ENCODE measurements around the gene MRPL23.
"Not testable (repeated sequence)": the region's sequence is repeated elsewhere in the genome, so short reads cannot be mapped to it uniquely, and the experiment has no call there.

MRPL23 gene

DNA sequence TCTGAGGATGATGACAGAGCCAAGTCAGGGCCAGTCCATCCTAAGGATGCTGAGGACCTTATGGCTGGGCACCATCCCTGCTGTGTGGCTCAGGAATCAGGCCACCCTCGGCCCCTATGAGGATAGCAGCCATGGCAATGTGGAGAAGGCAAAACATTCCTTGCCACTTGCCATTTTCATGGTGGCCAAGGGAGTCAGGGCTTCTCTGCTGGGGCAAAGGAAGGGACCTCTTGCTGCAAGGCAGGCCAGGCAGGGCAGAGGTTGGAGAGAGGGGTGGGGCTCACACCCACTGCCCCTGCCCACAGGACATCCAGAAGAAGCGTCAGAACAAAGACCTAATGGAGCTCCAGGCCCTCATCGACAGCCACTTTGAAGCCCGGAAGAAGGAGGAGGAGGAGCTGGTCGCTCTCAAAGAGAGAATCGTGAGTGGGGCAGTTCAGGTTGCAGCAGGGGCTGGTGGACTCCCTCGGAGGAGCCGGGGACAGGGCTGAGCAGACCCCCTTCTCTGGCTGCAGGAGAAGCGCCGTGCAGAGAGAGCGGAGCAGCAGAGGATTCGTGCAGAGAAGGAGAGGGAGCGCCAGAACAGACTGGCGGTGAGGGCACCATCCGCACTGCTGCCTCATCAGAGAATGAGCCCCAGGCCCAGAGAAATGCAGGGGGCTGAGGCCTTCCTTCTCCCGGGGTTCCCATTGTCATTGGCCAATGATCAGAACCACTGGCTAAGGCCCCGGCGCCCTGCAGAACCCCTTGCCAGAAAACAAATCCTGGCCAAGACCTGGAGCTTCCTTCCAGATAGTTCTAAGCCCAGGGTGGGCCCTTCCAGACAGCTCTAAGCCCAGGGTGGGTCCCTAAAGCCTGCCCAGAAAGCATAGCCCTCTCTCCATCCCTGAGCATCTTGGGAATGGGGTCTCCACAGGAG lies 13.5 kb upstream of the MRPL23 start:
- no peak for DNase-seq (ENCODE audit: low spot score)

DNA sequence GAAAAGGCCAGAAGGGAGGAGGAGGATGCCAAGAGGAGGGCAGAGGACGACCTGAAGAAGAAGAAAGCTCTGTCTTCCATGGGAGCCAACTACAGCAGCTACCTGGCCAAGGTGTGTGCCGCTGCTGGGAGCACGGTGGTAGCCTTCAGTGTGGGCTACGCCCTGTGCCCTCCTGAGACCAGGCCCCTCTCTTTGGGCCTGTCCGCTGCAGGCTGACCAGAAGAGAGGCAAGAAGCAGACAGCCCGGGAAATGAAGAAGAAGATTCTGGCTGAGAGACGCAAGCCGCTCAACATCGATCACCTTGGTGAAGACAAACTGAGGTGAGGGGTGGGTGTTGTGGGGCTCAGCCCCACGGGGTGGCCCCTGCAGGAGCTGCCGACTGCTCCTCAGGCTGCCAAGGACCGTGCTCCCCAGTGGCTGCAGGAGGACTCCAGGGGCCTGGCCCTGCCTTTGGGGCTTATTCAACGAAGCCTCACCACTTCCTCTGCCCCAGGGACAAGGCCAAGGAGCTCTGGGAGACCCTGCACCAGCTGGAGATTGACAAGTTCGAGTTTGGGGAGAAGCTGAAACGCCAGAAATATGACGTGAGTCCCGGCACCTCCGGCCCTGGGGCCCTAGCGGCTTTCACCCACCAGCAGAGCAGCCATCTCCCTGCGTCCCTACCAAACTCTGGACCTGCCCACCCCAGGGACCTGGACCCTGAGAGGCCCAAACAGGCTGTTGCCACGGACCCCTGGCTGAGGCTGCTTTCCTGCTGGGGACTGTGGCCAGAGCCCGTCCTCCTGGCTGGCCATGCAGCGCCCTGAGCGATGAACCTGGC lies 12.6 kb upstream of the MRPL23 start:
- no peak for DNase-seq (ENCODE audit: low spot score)

DNA sequence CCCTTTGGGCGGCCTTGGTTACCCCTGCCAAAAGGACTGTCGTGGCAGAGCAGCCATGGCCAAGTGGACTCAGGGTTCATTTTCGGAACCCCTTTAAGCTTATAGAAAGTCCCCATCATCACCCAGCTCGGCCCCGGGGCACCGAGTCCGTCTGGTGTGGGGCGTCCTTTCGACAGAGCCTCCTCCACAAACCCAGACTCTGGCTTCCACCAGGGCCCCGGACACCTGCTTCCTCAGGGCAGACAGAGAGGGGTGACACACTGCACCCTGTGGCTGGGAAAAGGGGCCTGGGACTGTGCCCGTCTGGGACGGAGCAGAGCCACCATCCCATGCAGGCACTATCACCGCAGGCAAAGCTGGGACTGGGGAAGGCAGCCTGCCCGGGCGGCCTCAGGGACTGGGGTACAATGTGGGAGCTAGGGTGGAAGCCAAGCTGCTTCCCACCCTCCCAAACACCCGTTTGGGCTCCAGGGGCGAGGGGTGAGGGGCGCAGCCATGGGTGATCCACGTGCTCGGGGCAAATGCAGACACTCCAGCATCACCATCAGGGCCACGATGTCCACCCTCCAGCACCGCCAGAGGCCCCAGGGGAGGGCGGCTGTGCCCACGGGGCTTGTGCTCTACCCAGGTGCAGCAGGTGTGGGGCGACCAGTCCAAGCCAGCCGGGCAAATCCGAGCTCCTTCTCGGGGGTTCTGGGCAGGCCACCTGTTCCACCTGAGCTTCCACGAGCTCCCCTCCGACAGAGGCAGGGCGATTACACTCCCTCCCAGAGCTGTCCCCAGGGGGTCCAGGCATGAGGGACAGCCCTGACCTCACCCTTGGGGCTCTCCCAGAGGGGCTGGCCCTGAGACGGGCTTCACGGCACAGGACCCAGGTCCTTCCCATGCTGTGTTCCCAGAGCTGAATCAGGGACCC lies 11.7 kb upstream of the MRPL23 start:
- no peak for DNase-seq (ENCODE audit: low spot score)

DNA sequence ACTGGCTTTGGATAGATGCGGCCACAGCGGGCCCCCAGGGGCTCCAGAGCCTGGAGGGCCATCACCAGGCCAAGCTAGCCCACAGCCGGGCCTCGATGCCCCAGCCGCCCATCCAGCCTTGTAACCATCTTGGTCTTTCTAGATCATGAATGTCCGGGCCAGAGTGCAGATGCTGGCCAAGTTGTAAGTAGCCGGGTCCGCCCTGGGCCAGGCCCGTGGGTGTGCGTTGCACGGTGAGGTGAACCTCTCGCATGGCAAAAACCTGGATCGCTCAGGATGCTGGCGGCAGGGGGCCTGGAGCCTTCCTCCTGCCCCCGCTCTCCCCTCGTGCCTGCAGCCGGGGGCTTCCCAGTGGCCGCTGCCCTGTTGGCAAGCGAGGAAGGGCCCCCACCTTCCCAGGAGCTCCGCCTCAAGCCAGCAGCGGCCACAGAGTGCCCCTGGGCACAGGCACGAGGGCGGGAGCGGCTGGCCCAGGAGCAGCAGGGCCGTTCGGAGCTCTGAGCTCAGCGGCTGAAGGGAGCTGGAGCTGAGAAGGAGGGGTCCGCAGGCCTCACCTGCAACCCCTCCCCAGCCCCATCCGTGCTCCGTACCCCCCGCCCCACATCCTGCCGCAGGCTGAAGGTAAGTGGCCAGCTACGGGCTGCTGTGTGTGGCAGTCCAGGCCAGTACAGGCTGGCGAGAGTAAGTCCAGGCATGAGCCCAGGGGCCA lies 10.9 kb upstream of the MRPL23 start:
- DNase-seq (ENCODE audit: low spot score), result no peak

DNA sequence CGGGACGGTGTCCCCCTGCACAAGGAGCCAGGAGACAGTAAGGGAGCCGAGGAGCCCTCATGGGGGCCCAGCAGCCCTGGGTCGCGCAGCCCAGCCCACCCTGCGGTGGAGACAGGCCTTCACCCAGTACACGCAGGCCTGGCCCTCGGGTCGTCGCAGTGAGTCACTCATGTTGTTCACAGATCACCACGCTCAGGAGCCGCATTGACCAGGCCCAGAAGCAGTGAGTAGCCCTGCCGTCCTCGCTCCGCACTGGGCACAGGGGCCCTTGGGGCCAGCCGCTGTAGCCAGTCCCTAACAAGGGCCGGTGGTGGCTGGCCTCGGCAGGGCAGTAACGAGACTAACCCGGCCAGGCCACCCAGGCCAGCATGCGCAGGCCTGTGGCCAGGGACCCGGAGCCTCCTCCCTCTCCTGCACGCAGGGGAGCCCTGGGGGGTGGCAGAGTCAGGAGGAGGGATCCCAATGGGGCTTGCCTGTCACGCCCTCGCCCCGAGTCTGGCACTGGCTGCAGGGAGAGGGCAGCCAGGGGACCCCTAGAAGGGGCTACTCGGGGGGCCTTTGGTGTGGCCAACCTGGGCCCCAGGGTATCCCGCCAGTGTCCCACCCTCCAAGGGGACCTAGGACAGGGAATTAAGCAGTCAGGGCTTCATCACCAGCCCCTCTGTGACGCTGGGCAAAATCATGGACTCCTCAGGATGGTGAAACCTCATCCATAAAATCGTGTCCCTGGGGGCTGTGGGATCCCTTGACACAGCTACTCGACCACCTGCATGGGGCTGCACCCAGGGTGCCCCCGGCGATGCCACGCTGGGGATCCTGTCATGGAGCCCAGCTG lies 10.1 kb upstream of the MRPL23 start:
- DNase-seq (ENCODE audit: low spot score), result no peak

DNA sequence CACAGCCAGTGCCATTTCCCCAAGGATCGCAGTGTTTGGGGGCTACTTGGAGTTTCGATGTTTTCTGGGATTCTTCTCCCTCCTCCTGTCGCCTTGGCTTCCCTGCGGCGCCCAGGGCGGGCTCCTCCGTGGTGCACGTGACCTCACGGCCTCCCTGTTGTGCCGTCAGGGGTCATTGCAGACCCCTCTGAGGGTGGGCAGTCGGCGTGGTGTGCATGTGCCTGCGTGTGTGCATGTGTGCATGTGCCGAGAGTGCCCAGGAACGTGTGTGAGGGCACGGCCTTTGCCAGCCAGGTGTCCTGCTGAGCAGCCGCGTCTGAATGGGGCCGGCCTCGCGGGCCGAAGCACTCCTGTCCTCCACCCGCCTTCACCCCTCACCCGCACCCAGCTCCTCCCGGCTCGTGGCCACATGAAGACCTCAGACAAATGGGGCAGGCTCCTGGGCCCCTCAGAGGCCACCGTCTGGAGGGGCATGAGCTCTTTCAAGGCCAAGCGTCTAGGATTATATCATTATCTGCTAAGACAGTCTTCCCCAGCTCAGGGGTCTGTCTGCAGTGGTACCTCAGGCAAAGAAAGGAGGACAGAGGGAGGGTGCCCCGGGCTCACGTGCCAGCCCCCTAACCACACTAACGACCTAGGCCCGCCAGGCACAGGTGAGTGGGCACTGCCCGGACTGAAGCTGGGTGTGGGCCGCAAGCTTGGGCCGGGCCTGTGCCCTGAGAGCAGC lies 9.4 kb upstream of the MRPL23 start:
- no peak for DNase-seq (ENCODE audit: low spot score)

DNA sequence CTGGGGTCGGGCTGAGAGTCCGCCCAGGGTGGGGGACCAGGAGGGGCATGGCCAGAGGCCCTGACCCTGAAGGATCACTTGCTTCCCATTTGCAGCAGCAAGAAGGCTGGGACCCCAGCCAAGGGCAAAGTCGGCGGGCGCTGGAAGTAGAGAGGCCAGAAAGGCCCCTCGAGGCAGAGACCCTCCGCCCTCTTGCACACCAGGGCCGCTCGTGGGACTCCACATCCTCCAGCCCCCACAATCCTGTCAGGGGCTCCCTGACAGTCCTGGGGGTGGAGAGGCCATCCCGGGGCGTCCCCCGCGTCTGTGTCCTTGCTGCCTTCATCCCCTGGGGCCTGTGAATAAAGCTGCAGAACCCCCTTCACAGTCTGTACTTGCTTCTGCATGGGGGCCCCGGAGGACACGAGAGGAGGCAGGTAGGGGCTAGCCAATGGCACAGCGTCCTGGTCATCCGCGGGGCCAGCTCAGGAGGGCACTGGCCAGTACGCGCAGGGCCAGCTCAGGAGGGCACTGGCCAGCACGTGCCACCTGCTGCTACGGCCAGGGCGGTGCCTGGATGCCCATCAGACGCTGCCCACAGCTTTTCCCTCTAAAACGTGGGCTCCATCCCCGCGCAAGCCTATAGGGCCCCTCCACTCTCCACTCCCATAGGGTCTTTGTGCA lies 8.7 kb upstream of the MRPL23 start:
- DNase-seq (ENCODE audit: low spot score), result no peak

DNA sequence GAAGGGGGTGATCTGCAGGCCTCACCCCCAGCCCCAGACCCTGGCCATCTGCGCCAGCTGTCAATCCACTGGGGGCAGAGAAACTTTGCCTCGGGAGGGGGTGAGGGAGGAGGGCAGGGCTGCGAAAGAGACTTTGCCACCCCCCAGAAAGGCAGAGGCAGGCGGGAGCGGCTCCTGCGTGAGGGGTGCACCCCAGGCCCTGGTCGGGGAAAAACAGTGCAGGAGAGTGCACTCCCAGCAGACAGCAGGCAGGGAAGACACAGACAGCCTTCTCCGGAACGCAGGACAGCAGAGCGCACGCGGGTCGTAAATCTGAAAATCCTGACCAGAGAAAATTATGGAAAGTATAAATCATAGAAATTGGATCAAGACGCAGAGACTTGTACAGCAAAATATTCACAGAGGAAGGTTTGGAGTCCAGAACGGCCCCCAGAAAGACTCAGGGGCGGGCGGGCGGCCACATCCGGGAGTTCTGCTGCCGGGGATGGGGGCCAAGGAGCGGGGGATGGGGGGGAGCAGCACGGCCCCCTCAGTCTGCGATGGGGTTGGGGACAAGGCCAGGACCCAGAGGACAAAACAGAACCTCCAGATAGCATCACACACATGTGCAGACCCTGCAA lies 8.0 kb upstream of the MRPL23 start:
- DNase-seq (ENCODE audit: low spot score), result no peak

DNA sequence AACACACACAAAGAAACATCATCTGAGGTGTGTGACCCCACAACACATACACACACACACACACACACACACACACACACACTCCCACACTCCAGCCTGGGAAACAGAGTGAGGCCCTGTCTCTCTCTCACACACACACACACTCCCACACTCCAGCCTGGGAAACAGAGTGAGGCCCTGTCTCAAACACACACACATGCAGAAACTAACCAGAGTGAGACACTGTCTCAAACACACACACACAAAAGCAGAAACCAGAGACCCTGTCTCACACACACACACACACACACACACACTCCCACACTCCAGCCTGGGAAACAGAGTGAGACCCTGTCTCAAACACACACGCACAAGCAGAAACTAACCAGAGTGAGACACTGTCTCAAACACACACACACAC lies 7.3 kb upstream of the MRPL23 start:
- DNase-seq (ENCODE audit: low spot score), result not testable (repeated sequence)

DNA sequence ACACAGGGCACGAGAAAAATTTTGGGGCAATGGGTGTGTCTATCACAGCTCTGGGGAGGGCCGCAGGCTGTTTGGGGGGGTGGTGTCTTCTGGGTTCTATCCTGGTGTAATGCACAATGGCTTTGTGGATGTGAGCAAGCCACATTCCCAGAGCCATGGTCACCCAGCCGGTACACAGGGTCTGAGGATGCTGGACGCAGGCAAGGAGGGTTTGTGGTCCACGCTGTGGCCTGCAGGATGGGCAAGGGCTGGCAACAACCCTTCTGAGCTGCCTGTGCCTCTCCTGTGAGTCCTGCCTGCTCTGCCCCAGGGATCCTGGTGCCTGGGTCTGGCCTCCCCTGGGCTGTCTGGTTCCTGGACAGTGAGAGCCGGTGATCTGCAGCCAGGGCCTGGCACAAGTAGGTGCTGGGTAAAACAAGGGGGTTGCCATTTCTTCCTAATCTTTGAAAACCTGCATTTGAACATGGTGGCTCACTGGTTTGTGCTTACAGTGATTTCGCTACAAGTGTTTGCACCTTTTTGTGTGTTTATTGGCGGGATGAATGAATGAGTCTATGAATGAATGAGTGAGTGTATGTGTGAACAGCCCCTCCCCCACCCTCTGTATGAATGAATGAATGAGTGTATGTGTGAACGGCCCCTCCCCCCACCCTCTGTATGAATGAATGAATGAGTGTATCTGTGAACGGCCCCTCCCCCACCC lies 4.4 kb upstream of the MRPL23 start:
- DNase-seq (ENCODE audit: low spot score), result no peak

DNA sequence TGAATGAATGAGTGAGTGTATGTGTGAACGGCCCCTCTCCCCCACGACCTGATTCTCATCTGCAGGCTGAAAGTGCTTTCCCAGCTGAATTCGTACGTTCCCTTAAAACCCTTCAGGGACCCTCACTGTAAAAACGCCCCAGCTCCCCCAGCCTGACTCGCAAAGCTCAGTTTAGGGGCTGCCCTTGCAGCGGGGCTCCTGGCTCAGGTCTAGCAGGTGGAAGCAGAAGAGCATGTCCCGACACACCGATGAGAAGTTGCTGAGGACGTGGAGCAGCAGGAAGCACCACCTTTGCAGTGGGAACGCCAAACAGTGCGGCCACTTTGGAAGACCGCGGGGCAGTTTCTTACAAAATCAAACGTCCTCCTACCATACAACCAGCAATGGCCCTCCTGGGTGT lies 3.6 kb upstream of the MRPL23 start:
- DNase-seq (ENCODE audit: low spot score), result no peak

DNA sequence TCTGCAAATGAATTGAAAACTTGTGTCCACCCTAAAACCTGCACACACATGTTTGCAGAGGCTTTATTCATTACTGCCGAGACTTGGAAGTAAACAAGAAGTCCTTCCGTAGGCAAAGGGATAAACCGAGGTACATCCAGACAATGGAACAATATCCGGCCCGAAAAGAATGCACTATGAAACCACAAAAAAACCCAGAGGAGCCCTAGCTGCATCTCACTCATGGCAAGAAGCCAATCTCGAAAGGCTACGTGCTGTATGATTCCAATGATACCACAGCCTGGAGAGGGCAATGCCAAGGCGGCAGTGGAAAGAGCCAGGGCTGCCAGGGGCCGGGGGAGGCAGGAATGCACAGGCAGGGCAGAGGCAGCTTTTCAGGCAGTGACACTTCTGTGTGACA lies 3.2 kb upstream of the MRPL23 start:
- no peak for DNase-seq (ENCODE audit: low spot score)

DNA sequence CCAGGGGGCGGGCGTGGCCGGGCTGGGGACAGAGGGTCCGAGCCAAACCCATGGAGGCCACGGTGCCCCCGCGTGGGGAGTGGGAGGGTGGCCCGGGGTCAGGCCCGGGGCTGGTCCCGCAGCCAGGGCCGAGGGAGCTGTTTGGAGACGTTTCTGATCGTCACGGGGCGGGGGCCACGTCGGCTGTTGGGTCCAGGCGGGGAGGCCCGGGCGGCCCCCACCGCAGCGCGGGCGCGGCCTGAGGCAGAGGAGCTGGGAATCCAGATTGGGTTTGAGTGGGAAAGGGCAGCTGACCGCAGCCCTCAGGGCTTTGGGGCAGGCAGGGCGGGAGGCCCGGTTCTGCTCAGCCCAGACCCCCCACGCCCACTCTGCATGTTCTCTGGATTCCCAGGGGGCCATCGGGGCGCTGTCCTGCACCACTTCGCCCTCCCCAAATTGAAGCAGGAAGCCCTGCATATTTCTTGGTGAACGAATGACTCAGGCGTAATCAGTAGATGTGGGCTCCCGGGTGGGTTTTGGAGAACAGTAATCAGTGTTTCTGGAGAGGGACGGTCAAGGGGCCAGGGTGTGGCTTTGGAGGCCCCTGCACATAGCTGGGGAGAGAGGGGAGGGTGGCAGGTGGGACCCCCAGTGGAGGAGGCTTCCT lies 583 bp downstream of the MRPL23 start:
- no peak for DNase-seq (ENCODE audit: low spot score)

DNA sequence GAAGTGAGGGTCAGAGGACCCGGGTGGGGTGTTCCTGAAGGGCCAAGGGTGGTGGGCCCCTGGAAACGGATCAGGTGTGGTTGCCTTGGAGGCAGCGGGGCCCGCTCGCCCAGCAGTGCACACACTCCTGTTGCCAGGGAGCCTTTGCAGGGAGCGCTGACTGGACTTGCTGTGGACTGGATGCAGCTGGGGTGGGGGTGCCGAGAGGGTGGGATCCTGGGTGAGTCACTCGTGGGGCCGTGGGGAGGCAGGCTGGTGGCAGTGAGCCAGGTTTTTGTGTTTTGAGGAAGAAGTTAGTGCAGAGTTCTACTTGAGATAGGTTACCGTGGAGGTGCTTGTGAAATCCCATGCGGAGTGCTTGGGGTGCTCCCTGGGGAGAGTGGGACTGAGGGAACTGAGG lies 1.3 kb downstream of the MRPL23 start:
- no peak for DNase-seq (ENCODE audit: low spot score)

DNA sequence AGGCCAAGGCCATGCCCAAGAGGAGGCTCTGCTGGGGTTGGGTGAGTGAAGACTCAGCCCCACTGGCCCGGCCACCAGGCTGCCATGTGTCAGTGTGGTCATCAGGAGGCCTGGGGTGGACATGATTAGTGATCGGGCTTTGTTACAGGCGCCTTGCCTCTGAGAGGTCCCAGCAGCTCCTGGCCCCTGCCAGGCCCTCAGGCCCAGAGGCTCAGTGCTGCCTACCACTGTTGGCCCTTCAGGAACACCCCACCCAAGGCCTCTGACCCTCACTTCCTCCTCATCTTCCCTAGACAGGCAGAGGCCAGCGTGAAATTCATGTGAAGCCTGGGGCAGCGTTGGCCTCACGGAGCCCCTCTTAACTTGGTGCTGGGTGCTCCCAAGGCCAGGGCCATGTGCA lies 2.2 kb downstream of the MRPL23 start:
- no peak for DNase-seq (ENCODE audit: low spot score)

DNA sequence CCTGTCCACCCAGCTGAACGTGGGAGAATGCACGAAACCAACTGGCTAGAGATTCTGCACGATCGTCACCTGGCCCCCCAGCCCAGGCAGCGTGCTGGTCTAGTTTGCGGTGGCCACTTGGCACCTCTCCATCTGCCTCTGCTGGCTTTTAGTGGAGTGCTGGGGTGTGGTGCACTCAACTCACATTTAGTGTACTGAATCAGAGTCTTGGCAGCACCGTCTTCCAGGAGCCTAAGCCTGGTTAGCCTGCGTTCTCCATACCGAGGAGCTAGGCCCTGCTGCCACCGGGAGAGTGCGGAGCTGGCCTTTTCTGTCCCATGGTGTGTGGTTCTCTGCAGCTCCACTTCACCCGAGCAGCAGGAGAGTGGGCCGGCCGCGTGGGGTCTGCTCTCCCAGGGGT lies 2.8 kb downstream of the MRPL23 start:
- DNase-seq (ENCODE audit: low spot score), result no peak

DNA sequence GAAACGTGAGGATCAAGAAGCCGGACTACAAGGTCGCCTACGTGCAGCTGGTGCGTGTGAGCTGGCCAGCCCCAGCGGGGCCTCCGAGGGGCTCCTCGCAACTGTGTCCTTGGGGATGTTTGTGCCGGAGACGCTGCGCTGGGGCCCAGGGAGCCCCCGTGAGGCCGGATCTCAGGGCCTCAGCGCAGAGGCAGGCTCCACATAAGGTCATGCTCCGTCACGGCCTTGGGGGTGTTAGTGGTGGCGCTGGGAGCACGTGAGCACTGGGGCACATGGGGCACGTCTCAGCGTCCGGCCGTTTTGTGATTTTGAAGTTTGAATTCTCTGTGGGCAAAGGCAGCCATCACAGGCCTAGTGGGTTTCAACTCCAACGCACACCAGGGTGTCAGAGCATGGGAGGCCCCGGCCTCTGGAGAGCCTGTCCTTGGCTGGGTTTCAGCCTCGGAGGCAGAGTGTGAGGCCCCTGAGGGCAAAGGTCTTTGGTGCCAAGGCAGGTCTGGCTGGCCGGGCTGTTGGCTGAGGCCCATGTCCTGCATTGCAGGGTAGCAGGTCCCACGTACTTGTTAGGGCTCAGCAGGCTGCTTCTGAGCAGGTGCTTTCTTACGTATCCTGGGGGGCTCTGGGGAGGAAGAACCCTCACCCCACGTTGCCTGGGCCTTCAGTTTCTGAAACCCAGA lies 5.8 kb downstream of the MRPL23 start:
- no peak for DNase-seq (ENCODE audit: low spot score)
